Measurements from ENCODE around the gene TM4SF1. TPM values are rescaled to one million over a fixed set of nuclear protein-coding genes. Genes with fewer than 3 reads are reported as not detected.

Gene TM4SF1
- total RNA-seq, 1 donor from 2014 or later = 28.9 TPM

DNA sequence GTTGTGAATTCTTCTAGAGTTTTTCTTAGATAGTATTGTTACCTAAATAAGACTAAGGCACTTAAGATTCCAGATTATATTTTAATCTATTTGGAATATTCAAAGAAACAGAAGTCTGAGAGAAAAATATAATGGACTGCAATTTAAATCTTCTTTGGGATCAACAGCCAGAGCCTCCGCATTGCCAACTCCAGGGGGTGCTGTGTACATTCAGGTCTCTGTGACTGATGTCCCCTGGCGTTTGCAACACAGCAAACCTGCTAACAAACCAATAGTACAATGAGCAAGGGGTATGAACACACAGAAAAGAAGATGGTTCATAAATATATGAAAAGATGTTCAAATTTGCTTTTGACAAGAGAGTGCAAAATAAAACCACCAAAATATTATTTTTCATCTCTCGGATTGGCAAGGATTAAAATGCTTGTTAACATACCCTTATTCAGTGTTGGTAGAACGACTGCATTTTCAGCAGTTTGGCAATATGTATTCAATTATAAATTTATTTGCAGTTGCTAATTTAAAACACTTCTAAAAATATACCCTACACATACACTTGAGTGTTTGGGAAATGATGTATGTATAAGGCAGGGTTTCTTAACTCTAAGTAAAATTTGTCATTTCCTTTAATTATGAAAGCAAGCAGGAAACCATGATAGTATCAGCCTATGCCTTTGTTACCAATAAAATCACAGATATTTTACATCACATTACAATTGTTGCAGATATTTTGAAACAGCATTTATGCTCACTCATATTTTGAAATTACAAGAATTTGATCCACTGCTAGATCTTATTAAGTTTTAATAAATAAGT is 16.1 kb upstream of the TM4SF1 start:
- H3K4me2 ChIP-seq (ENCODE audit: low read length) = no peak overlapping the region
- no peak overlapping the region for H3K27ac ChIP-seq (ENCODE audit: low read depth, low read length)

DNA sequence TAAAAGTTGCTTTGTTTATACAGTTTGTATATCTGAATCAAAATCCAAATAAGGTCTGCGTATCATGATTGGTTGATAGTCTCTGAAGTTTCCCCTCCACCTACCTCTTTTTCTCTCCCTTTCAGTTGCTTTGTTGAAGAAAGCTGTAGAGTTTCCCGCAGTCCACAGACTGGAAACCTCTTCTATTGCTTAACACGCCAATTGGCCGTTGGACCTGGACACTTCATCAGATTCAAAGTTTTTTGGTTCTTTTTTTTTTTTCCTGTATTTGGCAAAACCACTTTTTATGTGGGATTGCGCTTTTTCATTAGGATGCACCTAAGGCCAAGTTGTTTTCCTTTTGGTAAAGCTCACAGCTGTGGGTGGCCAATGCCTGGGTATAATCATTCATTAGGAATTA is 14.5 kb upstream of the TM4SF1 start:
- Mint-ChIP-seq H3K4me3 (ENCODE audit: unreplicated experiment) (no peak overlapping the region), H3K4me1 (ENCODE audit: low read depth, unreplicated experiment) (peaks cover 24% of the 10 kb centered on the region), H3K27me3 (ENCODE audit: low read depth, unreplicated experiment) (no peaks in the 10 kb centered on the region), H3K27ac (ENCODE audit: unreplicated experiment) (no peak overlapping the region), H3K9me3 (ENCODE audit: unreplicated experiment) (no peaks in the 10 kb centered on the region), H3K36me3 (ENCODE audit: low read depth, unreplicated experiment) (no peaks in the 10 kb centered on the region)
- Histone ChIP-seq H3K9me3 (ENCODE audit: insufficient read depth, low read depth, low read length) (no peaks in the 10 kb centered on the region), H4K20me1 (ENCODE audit: insufficient read depth, low read length) (no peaks in the 10 kb centered on the region), H3K9ac (ENCODE audit: low read length) (no peak overlapping the region), H3K4me2 (ENCODE audit: low read length) (no peak overlapping the region), H2AFZ (ENCODE audit: low read depth, low read length) (no peak overlapping the region), H3K4me1 (ENCODE audit: insufficient read depth, low read length) (peaks cover 21% of the 10 kb centered on the region), H3K4me3 (ENCODE audit: insufficient read depth, low read depth, low read length) (no peak overlapping the region), H3K36me3 (ENCODE audit: insufficient read depth, low read length) (no peaks in the 10 kb centered on the region), H3K27ac (ENCODE audit: low read depth, low read length) (no peak overlapping the region), H3K79me2 (ENCODE audit: insufficient read depth, low read length) (no peaks in the 10 kb centered on the region), H3K27me3 (ENCODE audit: insufficient read depth, low read length) (no peaks in the 10 kb centered on the region)
- TF ChIP-seq EZH2 (IDR thresholded peaks at IDR 0.05; ENCODE audit: insufficient read depth, low read length) = no peak
- TF ChIP-seq, protein P1, sequence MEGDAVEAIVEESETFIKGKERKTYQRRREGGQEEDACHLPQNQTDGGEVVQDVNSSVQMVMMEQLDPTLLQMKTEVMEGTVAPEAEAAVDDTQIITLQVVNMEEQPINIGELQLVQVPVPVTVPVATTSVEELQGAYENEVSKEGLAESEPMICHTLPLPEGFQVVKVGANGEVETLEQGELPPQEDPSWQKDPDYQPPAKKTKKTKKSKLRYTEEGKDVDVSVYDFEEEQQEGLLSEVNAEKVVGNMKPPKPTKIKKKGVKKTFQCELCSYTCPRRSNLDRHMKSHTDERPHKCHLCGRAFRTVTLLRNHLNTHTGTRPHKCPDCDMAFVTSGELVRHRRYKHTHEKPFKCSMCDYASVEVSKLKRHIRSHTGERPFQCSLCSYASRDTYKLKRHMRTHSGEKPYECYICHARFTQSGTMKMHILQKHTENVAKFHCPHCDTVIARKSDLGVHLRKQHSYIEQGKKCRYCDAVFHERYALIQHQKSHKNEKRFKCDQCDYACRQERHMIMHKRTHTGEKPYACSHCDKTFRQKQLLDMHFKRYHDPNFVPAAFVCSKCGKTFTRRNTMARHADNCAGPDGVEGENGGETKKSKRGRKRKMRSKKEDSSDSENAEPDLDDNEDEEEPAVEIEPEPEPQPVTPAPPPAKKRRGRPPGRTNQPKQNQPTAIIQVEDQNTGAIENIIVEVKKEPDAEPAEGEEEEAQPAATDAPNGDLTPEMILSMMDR (IDR thresholded peaks at IDR 0.05; ENCODE audit: insufficient read depth, low read depth, low read length) = no peak
- FAIRE-seq = no peak
- DNase-seq (ENCODE audit: low read depth) = no peak

More for the DNA sequence above, 16.1 kb upstream of the TM4SF1 start:
- Histone ChIP-seq H2AFZ (ENCODE audit: low read depth, low read length) (no peak overlapping the region), H3K9me3 (ENCODE audit: insufficient read depth, low read depth, low read length) (no peaks in the 10 kb centered on the region), H3K4me1 (ENCODE audit: insufficient read depth, low read length) (peaks cover 6% of the 10 kb centered on the region), H3K79me2 (ENCODE audit: insufficient read depth, low read length) (no peaks in the 10 kb centered on the region), H3K36me3 (ENCODE audit: insufficient read depth, low read length) (no peaks in the 10 kb centered on the region), H3K9ac (ENCODE audit: low read length) (no peak overlapping the region), H3K4me3 (ENCODE audit: insufficient read depth, low read depth, low read length) (no peak overlapping the region), H3K27me3 (ENCODE audit: insufficient read depth, low read length) (no peaks in the 10 kb centered on the region), H4K20me1 (ENCODE audit: insufficient read depth, low read length) (no peaks in the 10 kb centered on the region)
- no peak for TF ChIP-seq EZH2 (IDR thresholded peaks at IDR 0.05; ENCODE audit: insufficient read depth, low read length)
- TF ChIP-seq, protein P1 (IDR thresholded peaks at IDR 0.05; ENCODE audit: insufficient read depth, low read depth, low read length) = peak; percentile 99
- Mint-ChIP-seq H3K27me3 (ENCODE audit: low read depth, unreplicated experiment) (no peaks in the 10 kb centered on the region), H3K27ac (ENCODE audit: unreplicated experiment) (no peak overlapping the region), H3K4me3 (ENCODE audit: unreplicated experiment) (no peak overlapping the region), H3K36me3 (ENCODE audit: low read depth, unreplicated experiment) (no peaks in the 10 kb centered on the region), H3K4me1 (ENCODE audit: low read depth, unreplicated experiment) (peaks cover 8% of the 10 kb centered on the region), H3K9me3 (ENCODE audit: unreplicated experiment) (no peaks in the 10 kb centered on the region)
- FAIRE-seq (peak; percentile 59), DNase-seq (ENCODE audit: low read depth) (peak; percentile 59)

DNA sequence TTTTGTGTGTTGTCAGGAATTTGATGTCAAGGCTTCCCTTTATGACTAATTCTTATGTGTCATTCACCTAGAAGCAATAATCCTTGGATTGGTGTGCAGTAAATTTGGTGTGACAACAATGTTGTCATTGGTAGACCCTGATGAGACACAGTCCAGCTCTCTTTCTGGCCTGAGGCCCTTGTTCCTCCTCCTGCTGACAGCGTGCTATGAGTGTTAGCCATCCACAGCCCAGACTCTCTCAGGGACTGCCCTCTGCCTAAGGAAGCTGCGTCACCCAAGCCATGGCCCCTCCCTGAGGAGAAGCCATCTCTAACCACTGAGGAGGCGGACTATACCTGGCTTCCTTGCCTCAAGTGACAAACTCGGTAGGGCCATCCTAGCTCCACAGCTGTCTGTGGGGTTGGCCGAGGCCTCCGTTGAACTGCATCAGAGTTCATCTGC is 13.3 kb upstream of the TM4SF1 start:
- H3K27ac ChIP-seq (ENCODE audit: low read depth, low read length) = peak overlapping the region; percentile 44
- H3K4me2 ChIP-seq (ENCODE audit: low read length) = no peak overlapping the region
- FAIRE-seq = no peak
- Mint-ChIP-seq H3K4me1 (ENCODE audit: low read depth, unreplicated experiment) (peaks cover 33% of the 10 kb centered on the region), H3K9me3 (ENCODE audit: unreplicated experiment) (no peaks in the 10 kb centered on the region), H3K4me3 (ENCODE audit: unreplicated experiment) (no peak overlapping the region), H3K27me3 (ENCODE audit: low read depth, unreplicated experiment) (no peaks in the 10 kb centered on the region), H3K27ac (ENCODE audit: unreplicated experiment) (no peak overlapping the region), H3K36me3 (ENCODE audit: low read depth, unreplicated experiment) (no peaks in the 10 kb centered on the region)
- no peak overlapping the region for H3K4me3 ChIP-seq (ENCODE audit: insufficient read depth, low read depth, low read length)
- TF ChIP-seq, protein P1 (IDR thresholded peaks at IDR 0.05; ENCODE audit: insufficient read depth, low read depth, low read length) = no peak
- TF ChIP-seq EZH2 (IDR thresholded peaks at IDR 0.05; ENCODE audit: insufficient read depth, low read length) = no peak
- H3K9ac ChIP-seq (ENCODE audit: low read length) = peak overlapping the region; percentile 13
- DNase-seq (ENCODE audit: low read depth) = no peak
- no peaks in the 10 kb centered on the region for H3K27me3 ChIP-seq (ENCODE audit: insufficient read depth, low read length)
- H2AFZ ChIP-seq (ENCODE audit: low read depth, low read length) = peak overlapping the region; percentile 21
- H3K36me3 ChIP-seq (ENCODE audit: insufficient read depth, low read length) = no peaks in the 10 kb centered on the region
- H3K9me3 ChIP-seq (ENCODE audit: insufficient read depth, low read depth, low read length) = no peaks in the 10 kb centered on the region
- peaks cover 33% of the 10 kb centered on the region for H3K4me1 ChIP-seq (ENCODE audit: insufficient read depth, low read length)
- H3K79me2 ChIP-seq (ENCODE audit: insufficient read depth, low read length) = no peaks in the 10 kb centered on the region
- no peaks in the 10 kb centered on the region for H4K20me1 ChIP-seq (ENCODE audit: insufficient read depth, low read length)
